ENCODE measurements around the gene ZNF79. TPM values are rescaled to one million over a fixed set of nuclear protein-coding genes. Genes with fewer than 3 reads are reported as not detected.

Gene ZNF79
- total and polyA plus RNA-seq, 2 experiments from 2014 or later: 2.2 to 6.3 TPM

GRCh38 chr9:127390248-127390545 lies 34.0 kb upstream of the ZNF79 start:
- Mint-ChIP-seq H3K36me3 (ENCODE audit: low read depth) (no peaks in the 10 kb centered on the region), H3K27ac (no peak overlapping the region), H3K9me3 (no peaks in the 10 kb centered on the region; the same call in 2 of the 3 replicates), H3K4me1 (peaks cover 13% of the 10 kb centered on the region), H3K27me3 (ENCODE audit: insufficient read depth, low read depth, poor library complexity) (peaks cover 2% of the 10 kb centered on the region), H3K4me3 (no peak overlapping the region)
- H3K36me3 ChIP-seq (ENCODE audit: insufficient read depth): no peaks in the 10 kb centered on the region
- H3K9me2 ChIP-seq (ENCODE audit: insufficient read depth): no peaks in the 10 kb centered on the region
- TF ChIP-seq STAT1 (IDR thresholded peaks at IDR 0.05; ENCODE audit: unreplicated experiment) (no peak), REST (IDR thresholded peaks at IDR 0.05; ENCODE audit: unreplicated experiment) (no peak), CREB1 (CRISPR knock-in tag; IDR thresholded peaks at IDR 0.05; ENCODE audit: low read depth) (no peak), JUNB (IDR thresholded peaks at IDR 0.05; ENCODE audit: unreplicated experiment) (no peak), EZH2phosphoT487 (IDR thresholded peaks at IDR 0.05; ENCODE audit: unreplicated experiment) (no peak), POLR2AphosphoS5 (IDR thresholded peaks at IDR 0.05; ENCODE audit: low read depth) (no peak), EZH2 (IDR thresholded peaks at IDR 0.05; ENCODE audit: low read depth, unreplicated experiment) (no peak), ZNF462 (CRISPR knock-in tag; IDR thresholded peaks at IDR 0.05) (no peak), ZNF114 (CRISPR knock-in tag; IDR thresholded peaks at IDR 0.05) (no peak), ETS1 (IDR thresholded peaks at IDR 0.05) (no peak)
- TF ChIP-seq, protein P1, sequence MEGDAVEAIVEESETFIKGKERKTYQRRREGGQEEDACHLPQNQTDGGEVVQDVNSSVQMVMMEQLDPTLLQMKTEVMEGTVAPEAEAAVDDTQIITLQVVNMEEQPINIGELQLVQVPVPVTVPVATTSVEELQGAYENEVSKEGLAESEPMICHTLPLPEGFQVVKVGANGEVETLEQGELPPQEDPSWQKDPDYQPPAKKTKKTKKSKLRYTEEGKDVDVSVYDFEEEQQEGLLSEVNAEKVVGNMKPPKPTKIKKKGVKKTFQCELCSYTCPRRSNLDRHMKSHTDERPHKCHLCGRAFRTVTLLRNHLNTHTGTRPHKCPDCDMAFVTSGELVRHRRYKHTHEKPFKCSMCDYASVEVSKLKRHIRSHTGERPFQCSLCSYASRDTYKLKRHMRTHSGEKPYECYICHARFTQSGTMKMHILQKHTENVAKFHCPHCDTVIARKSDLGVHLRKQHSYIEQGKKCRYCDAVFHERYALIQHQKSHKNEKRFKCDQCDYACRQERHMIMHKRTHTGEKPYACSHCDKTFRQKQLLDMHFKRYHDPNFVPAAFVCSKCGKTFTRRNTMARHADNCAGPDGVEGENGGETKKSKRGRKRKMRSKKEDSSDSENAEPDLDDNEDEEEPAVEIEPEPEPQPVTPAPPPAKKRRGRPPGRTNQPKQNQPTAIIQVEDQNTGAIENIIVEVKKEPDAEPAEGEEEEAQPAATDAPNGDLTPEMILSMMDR (conservative IDR thresholded peaks at IDR 0.05; ENCODE audit: low read depth in 2 of 2): no peak
- no peaks in the 10 kb centered on the region for H3K79me2 ChIP-seq (replicated peaks; ENCODE audit: insufficient read depth)
- H3K27me3 ChIP-seq (ENCODE audit: insufficient read depth): 0 out of 2 replicates have a peak, but pooled peaks cover 4% of the 10 kb centered on the region
- no peaks in the 10 kb centered on the region; the same call in 1 of the 2 replicates for H3K4me1 ChIP-seq (ENCODE audit: insufficient read depth)
- ATAC-seq: no peak
- H3K4me2 ChIP-seq: no peak overlapping the region
- no peak overlapping the region for H3K27ac ChIP-seq (ENCODE audit: low read depth)
- no peaks in the 10 kb centered on the region for H4K20me1 ChIP-seq (replicated peaks; ENCODE audit: insufficient read depth)
- H3K4me3 ChIP-seq: no peak overlapping the region
- no peak for DNase-seq (ENCODE audit: low spot score)
- H2AFZ ChIP-seq: no peak overlapping the region
- 0 out of 2 replicates have a peak, but pooled peaks cover under 1% of the 10 kb centered on the region for H3F3A ChIP-seq (replicated peaks; ENCODE audit: low read depth)

All from GM23338 (cell line).